GM18909 (cell line): ENCODE results near the gene CCDC158.
"Not testable (repeated sequence)": the region's sequence is repeated elsewhere in the genome, so short reads cannot be mapped to it uniquely, and the experiment has no call there.

Experiments used
- ATAC-seq: cut with Tn5 transposase; IDR thresholded peaks from one replicate; pipeline ENCODE4 v1.9.1; 2021; ENCODE audit warnings: mild to moderate bottlenecking; ENCODE audit not compliant: unreplicated experiment, poor library complexity

Gene CCDC158

DNA sequence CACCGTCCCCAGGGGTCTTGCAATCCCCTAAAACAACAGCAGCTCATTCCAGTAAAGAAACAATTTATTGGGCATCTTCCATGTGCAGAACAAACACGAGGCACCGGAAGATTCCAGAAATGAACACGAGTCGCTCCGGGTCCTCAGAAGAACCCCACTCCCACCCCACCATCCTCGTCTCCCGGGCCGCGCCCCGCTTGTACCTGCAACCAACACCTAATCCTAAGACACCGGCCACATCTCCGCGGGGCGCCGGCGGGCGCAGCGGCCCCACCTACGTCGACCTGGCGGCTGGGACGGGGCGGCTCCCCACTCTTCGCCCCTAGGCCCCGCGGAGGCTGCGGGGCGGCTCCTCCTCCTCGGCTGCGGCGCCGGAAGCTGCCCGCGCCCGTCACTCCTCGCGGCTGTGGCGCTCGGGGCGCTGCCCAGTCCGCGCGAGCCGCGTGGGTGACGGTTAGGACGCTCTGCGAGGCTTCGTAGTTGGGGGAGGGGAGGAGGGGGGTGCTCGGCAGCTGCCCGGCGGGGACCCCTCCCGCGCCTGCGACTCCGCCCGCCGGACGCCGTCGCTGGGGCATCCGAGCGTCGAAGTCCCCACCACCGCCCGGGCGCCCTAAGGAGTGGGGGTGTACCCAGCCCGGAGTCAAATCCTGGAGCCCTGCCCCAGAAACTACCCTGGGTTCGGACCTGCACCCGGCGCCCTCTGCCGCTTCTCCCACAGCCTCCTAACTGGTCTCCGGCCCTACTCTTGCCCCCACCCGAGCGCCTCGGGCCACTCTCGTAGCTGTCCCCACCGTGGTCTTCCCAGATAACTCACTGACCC is at the start of gene CCDC158:
TSS of gene CCDC158 (minus strand) at position 380 of the 820 bp plus-strand sequence. CDS start 17,934 bp downstream, outside the sequence.
- no peak for ATAC-seq

GRCh38 chr4:76470532-76470931 is 49.6 kb upstream of the CCDC158 start:
- no peak for ATAC-seq

GRCh38 chr4:76470064-76470463 is 49.1 kb upstream of the CCDC158 start:
- ATAC-seq: no peak

- no peak for ATAC-seq
Measured at GRCh38 chr4:76463568-76463967, 42.6 kb upstream of the CCDC158 start.

GRCh38 chr4:76459291-76459723 is 38.4 kb upstream of the CCDC158 start:
- ATAC-seq: no peak

DNA sequence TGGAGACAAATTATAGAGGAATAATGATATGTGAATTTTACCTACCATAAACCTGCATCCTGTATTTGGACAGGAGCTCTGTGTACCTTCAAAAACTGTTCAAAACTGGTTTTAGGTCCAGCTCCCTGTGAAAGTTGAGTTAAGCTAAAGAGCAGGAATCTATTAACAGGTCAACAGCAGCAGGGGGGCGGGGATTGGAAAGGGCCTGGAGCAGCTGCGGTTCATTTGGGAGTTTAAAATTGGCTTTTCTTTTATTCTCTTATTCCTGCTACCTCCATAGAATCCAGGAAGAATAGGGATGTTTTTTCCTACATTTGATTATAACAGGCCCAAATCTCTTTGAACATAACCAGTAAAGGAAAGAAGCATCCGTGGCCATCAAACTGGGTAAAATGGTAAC is 37.9 kb upstream of the CCDC158 start:
- no peak for ATAC-seq

DNA sequence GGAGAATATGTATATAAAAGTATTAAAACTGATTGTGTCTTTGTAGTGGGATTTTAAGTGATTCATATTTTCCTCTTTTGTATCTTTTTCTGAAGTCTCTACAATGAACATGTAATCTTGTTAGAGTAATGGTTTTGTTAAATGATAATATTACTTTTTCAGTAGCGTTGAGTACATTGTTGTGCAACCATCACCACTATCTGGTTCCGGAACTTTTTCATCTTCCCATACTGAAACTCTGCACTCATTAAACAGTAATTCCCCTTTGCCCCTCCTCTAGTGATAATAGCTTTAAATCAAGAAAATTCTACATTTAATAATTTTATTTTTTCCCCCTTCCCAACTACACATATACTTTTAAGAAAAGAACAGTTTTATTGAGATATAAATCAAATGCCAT is 37.4 kb upstream of the CCDC158 start:
- ATAC-seq: no peak

DNA sequence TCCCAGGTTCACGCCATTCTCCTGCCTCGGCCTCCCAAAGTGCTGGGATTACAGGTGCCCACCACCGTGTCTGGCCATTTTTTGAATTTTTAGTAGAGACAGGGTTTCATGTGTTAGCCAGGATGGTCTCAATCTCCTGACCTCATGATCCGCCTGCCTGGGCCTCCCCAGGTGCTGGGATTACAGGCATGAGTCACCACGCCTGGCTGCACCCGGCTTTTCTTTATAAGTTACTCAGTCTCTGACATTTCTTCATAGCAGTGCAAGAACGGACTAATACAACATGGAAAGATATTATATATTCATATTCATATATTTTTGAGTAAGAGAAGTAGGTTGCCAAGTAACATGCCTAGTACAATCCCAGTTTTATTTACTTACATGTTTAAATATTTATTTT is 36.9 kb upstream of the CCDC158 start:
- no peak for ATAC-seq

DNA sequence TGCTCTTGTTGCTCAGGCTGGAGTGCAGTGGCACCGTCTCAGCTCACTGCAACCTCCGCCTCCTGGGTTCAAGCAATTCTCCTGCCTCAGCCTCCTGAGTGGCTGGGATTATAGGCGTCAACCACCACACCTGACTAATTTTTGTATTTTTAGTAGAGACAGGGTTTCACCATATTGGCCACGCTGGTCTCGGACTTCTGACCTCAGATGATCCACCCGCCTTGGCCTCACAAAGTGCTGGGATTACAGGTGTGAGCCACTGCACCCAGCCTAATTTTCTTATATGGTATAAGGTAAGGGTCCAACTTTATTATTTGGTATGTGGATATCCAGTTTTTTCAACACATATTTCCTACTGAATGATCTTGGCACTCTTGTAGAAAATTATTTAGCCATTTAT is 33.1 kb upstream of the CCDC158 start:
- ATAC-seq: not testable (repeated sequence)

DNA sequence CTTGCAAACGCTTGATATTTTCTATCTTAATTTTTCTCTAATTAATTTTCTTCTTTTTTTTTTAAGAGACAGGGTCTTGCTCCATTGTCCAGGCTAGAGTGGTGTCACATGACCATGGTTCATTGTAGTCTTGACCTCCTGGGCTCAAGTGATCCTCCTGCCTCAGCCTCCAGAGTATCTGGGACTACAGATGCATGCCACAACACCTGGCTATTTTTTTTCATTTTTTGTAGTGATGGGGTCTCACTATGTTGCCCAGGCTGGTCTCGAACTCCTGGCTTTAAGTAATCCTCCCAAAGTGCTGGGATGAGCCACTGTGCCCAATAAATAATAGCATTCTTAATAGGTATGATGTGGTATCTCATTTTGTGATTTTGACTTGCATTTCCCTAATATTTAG is 32.3 kb upstream of the CCDC158 start:
- no peak for ATAC-seq

- no peak for ATAC-seq
Measured at GRCh38 chr4:76449833-76450232, 28.9 kb upstream of the CCDC158 start.

- no peak for ATAC-seq
Measured at GRCh38 chr4:76449362-76449767, 28.4 kb upstream of the CCDC158 start.

- no peak for ATAC-seq
Measured at GRCh38 chr4:76448211-76448610, 27.3 kb upstream of the CCDC158 start.

GRCh38 chr4:76447393-76447851 is 26.5 kb upstream of the CCDC158 start:
- no peak for ATAC-seq

GRCh38 chr4:76445911-76446310 is 25.0 kb upstream of the CCDC158 start:
- ATAC-seq: no peak

DNA sequence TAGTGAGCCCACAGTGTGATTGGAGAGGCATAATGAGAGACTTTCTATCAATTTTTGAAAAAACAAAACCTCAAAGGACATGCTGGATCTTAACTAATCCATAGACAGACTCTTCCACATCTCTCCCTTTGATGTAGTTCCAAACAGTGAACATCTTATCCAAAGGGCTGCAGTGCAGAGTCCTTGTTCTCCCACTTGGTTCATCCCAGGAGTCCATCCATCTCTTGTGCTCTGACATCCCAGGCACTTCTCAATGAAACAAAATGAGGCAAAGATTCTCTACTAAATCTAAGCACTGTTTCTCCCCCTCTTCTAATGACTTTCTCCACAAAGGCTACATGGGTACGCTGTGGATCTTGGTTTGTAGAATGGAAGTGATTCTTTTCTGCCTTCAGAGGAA is 22.4 kb upstream of the CCDC158 start:
- ATAC-seq: no peak

DNA sequence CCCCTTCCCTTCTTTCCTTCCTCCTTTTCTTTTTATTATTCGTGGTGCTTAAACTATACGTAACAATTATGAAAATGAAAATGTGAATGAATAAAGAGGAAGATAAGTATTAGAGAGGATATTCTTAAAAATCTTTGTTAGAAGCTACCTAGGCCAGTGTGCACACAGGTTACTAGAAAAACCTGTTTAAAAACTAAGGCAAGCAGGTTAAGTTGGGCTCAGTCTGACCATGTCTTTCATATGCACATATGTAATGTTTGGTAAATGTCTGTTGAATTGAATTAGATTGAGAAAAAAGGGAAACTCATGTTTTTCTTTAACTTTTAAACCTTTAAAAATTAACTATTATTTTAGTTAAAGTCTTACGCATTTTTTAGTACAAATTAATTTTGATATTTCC is 21.9 kb upstream of the CCDC158 start:
- no peak for ATAC-seq

DNA sequence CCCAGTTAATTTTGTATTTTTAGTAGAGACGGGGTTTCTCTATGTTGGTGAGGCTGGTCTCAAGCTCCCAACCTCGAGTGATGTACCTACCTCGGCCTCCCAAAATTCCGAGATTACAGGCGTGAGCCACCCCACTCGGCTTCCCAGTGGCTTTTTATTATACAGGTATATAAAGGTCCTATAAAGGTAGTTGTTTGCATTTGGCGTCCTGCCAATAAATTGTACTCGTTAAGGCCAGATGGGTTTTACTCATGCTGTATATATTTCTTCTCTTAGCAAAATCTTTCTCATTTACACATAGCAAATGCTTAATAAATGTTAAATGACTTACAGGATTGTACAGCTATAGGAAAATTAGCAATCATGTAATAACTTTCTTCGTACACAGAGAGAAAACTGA is 20.9 kb upstream of the CCDC158 start:
- ATAC-seq: no peak

DNA sequence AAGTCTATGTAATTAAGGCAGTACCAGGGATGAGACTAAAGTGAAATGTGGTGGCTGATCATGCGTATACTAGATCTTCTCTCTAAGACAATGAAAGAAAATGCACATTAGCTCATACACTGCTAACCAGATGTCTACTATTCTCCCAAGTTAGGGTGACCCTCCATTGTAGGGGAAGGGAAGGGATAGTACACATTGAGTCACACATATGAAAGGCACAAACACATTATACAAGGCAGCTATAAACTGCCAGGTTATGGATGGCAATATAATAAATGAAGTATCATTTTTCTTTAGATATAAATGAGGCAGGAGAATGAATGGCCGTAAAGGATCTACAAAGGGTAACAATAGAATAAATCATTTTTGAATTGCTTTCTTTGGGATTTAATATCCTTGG is 18.6 kb upstream of the CCDC158 start:
- no peak for ATAC-seq

DNA sequence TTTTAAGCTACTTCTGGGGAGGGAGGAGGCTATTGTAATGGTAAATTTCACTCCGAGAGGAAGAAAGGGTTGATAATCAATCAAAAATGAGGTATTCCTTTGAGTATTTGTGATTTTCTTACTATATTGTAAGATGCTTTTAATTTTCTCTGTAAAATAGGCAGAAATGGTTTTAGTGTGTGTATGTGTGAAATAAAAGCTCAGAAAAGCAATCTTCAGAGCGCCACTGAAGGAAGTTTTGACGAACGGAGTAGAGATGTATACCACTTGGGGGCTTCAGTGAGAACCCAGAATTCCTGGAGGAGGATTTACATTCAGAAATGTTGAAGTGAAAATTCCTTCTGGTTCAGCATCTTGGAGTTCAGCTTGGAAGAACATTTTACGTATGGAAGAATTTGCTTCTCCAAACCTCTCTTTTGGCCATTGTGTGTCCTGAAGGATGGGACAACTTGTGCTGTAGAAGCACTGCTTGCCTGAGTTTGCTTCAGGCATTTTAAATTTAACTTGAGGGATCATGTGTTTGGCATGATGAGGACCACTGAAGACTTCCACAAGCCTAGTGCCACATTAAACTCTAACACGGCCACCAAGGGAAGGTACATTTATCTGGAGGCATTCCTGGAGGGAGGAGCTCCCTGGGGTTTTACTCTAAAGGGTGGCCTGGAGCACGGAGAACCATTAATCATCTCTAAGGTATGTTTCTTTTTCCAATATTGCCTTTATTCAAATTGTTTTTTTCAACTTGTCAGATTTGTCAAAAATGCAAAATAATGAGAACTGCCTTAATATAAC is 14.8 kb upstream of the CCDC158 start:
- no peak for ATAC-seq

DNA sequence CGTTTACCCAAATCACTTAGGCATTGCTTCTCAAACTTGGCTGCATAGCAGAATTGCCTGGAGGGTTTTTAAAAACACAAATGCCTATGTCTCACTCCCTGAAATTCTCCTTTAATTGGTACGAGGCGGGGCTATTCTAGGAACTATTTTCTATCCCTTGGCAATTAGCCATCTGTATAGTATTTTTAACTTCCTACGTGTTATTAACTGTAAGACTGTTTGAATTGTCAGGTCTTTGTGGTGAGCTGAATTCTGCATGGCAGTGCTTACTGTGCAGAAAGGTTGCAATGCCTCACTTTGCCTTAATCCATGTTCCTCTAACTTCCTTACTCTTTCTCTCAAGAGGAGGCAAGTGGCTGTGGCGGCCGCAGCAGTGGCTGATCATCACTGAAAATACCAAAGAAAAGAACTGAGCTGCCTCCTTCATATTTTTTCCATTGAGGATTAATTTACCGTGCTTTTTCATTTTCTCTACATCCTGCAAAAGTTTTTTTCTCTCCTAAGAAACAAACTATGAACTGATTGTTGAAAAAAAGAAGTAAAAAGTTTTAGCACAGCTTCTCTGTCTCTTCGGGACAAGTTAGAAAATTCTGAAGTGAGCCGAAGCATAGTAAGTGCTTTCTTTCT is 14.1 kb upstream of the CCDC158 start, which contains the start of gene SHROOM3:
TSS of gene SHROOM3 (plus strand) at position 329 of the 627 bp plus-strand sequence. CDS start 824 bp downstream, outside the sequence.
- ATAC-seq: no peak
